Mesothelial cell of epicardium (in vitro differentiated cells): ENCODE measurements around the gene CLK2. TPM values are rescaled to one million over a fixed set of nuclear protein-coding genes. Genes with fewer than 3 reads are reported as not detected.
A peak's percentile ranks its signal among the peaks of the same experiment; 100 is the strongest.

Source experiments
- DNase-seq, 2 experiments: peaks; one replicate each; pipeline ENCODE4 v3.0.0; 2021; ENCODE audit warnings: low spot score in 2 of 2; ENCODE audit not compliant: unreplicated experiment in 2 of 2
- H3K27ac Mint-ChIP-seq: 2 replicates; pipeline ENCODE4 v1.8.0; 2021; ENCODE audit warnings: mixed read lengths
- H3K27me3 Mint-ChIP-seq: 2 replicates; pipeline ENCODE4 v1.8.0; 2021; ENCODE audit warnings: low read depth, mixed read lengths
- H3K36me3 Mint-ChIP-seq: 2 replicates; pipeline ENCODE4 v1.8.0; 2021; ENCODE audit warnings: mixed read lengths
- H3K4me1 Mint-ChIP-seq: 2 replicates; pipeline ENCODE4 v1.8.0; 2021; ENCODE audit warnings: mixed read lengths
- H3K4me3 Mint-ChIP-seq: 2 replicates; pipeline ENCODE4 v1.8.0; 2021; ENCODE audit warnings: mild to moderate bottlenecking, moderate library complexity, mixed read lengths
- H3K9me3 Mint-ChIP-seq: 2 replicates; pipeline ENCODE4 v1.8.0; 2021; ENCODE audit warnings: mixed read lengths
- CTCF ChIP-seq: fragments of 200-600 bp; sonication (generic); IDR thresholded peaks from one replicate; pipeline ENCODE4 v1.5.0; 2021; ENCODE audit warnings: antibody characterized with exemption; ENCODE audit not compliant: unreplicated experiment
- total RNA-seq: library from RNA; stranded (reverse); gene quantifications from 3 replicates; pipeline ENCODE4 v1.2.1, GENCODE V29; 2021

CLK2 gene
- total RNA-seq, 1 donor from 2014 or later: 108 TPM

DNA sequence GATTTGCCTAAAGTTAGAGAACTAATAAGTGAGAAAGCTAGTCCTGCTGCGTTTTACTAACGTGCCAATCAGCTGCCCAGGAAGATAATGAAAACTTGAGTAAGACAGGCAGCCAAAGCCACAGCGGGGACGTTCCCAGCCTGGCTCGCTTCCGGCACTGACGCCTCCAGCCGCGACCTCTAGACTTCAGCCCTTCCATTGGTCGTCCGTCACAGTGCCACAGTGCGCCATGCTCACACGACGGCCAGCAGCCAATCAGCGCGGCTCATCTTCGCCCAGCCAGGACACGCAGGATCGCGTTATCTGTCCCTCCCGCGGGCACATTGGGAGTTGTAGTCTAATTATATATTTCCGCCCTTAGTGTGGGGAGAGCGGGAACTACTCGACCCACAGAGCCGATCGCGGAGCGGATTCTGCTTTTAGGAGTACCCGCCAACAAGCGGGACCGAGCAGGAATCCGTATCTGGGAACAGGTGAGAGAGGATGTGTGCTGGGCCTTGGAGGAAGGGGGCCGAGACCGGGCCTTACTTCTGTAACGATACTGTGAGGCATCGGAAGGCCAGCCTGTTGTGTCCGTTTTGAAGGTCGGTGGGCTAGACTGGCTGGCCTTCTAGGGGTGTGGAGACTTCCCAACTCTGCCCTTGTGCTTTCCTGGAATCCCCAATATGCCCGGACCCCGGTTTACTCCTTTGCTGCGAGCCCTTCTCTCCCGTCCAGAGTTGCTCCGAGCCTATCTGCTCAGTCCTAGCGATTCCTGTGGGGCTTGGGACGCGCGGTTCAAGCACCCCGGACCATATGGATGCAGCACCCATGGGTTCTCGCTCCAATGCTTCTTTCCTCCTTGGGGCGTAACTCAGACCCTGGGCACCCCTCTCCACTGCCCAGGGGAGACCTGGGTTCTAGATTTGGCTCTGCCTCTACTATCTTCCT, 35.5 kb upstream of the CLK2 start, which contains the start of gene FDPS:
Gene FDPS, plus strand, starts transcription at position 374 of the 930 bp plus-strand sequence. CDS start 924 bp downstream, outside the sequence.
- Mint-ChIP-seq H3K27me3 (no peaks in the 10 kb centered on the region), H3K4me3 (peak within 1 kb of the TSS; percentile 96), H3K4me1 (peaks cover 18% of the 10 kb centered on the region), H3K27ac (peak within 1 kb of the TSS; percentile 98), H3K9me3 (no peaks in the 10 kb centered on the region), H3K36me3 (peaks cover 19% of the 10 kb centered on the region)
- TF ChIP-seq CTCF: no peak
- DNase-seq: peak; percentile 86 to 90

DNA sequence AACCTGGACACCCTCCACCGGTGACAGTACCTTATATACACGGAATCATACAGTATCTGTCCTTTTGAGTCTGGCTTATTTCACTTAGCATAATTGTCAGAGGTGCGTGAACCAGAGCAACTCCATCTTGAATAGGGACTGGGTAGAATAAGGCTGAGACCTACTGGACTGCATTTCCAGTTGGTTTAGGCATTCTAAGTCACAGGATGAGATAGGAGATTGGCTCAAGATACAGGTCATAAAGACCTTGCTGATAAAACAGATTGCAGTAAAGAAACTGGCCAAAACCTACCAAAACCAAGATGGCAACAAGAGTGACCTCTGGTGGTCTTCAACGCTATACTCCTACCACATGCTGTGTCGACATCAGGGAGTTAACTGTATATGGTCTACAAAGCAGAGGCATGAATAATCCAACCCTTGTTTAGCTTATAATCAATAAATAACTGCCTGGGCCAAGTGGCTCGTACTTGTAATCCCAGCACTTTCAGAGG, 34.0 kb upstream of the CLK2 start:
- Mint-ChIP-seq H3K4me3 (no peak overlapping the region), H3K27me3 (no peaks in the 10 kb centered on the region), H3K27ac (peak overlapping the region; percentile 98), H3K36me3 (peaks cover 10% of the 10 kb centered on the region), H3K4me1 (peaks cover 18% of the 10 kb centered on the region), H3K9me3 (no peaks in the 10 kb centered on the region)
- TF ChIP-seq CTCF: no peak
- no peak for DNase-seq

DNA sequence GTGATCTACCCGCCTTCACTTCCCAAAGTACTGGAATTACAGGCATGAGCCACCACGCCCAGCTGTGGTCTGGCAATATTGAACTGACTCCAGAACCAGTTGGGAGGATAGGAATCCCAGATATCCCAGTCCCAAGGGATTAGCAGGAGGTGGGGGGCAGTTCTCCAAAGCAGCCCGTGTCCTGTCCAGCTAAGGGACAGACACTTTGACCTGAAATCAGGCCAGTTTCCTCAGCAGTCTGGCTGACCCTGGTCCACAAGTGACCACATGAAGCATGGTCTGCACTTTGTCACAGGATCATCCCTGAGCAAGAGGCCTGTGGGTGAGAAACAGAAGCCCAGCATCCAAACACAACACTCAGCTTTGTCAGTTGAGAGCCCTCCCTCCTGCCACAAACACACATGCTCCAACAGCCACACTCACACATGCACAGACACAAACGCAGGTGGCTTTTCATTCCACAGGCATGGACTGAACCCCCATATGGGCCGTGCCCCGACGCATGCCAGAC, 32.6 kb upstream of the CLK2 start:
- no peak for TF ChIP-seq CTCF
- no peak for DNase-seq
- Mint-ChIP-seq H3K36me3 (peaks cover 2% of the 10 kb centered on the region), H3K27me3 (no peaks in the 10 kb centered on the region), H3K27ac (no peak overlapping the region), H3K4me3 (no peak overlapping the region), H3K9me3 (no peaks in the 10 kb centered on the region), H3K4me1 (peaks cover 15% of the 10 kb centered on the region)

- no peaks in the 10 kb centered on the region for H3K36me3 Mint-ChIP-seq
- no peak for TF ChIP-seq CTCF
- DNase-seq: no peak
- H3K27me3 Mint-ChIP-seq: no peaks in the 10 kb centered on the region
- no peaks in the 10 kb centered on the region for H3K9me3 Mint-ChIP-seq
- H3K27ac Mint-ChIP-seq: no peak overlapping the region
- no peak overlapping the region for H3K4me3 Mint-ChIP-seq
- peaks cover 5% of the 10 kb centered on the region for H3K4me1 Mint-ChIP-seq
Observed at GRCh38 chr1:155304558-155305063, 31.3 kb upstream of the CLK2 start.

DNA sequence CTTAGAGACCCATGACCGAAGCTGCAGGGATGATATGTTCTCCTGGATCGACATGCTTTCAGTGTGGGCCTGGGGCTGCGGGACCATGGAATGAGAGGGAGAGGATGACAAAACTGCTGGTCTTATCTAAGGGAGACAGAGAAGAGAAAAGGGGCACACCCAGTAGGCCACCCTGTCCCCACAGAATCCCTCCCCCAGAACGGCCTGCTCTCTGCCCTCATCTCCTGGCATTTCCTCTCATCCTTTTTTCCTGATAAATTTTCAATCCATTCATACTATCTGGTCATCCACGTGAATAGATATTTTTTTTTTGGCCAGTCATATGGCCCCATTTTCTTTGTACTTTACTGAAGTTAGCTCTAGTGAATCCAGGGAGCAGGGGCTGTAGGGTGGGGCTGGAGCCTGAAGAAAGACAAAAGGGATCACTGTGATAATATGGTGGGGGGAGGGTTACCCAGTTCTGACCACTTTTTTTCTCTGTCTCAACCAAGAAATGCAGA, 28.1 kb upstream of the CLK2 start, which contains the start of gene PKLR:
Gene PKLR, minus strand, starts transcription at position 97 of the 500 bp plus-strand sequence. Its CDS starts 43 bp downstream, at position 54.
- Mint-ChIP-seq H3K4me1 (peaks cover 13% of the 10 kb centered on the region), H3K27ac (no peak within 1 kb of the TSS), H3K4me3 (no peak within 1 kb of the TSS), H3K9me3 (no peaks in the 10 kb centered on the region), H3K36me3 (no peaks in the 10 kb centered on the region), H3K27me3 (peaks cover 2% of the 10 kb centered on the region)
- no peak for DNase-seq
- TF ChIP-seq CTCF: no peak
